ENCODE measurements around the gene ADD3.

The ADD3 gene

DNA sequence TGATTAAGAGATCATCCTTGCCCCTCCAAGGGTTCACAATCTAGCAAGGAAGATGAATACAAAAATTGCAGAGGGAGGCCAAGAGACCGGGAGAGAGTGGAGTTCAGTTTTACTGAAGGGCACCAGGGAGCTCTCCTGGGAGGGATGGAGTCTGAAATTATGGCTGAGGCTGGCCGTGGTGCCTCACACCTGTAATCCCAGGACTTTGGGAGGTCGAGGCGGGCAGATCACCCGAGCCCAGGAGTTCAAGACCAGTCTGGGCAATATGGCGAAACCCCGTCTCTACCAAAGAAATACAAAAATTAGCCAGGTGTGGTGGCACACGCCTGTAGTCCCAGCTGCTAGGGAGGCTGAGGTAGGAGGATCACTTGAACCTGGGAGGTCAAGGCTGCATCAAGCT lies 148.3 kb downstream of the ADD3 start:
- H3K4me3 ChIP-seq (ENCODE audit: extremely low read depth, insufficient read depth, low read length, poor library complexity, severe bottlenecking): no peak overlapping the region
- H3K36me3 ChIP-seq (ENCODE audit: control insufficient read depth, insufficient read depth, low read length): no peaks in the 10 kb centered on the region
- H3K4me1 ChIP-seq (ENCODE audit: control insufficient read depth, insufficient read depth, low read length, poor library complexity, severe bottlenecking): no peaks in the 10 kb centered on the region
- WGBS, 2 experiments (ENCODE audit: insufficient coverage in 2 of 2): 97 to 100% methylated on average over 3 to 5 of the region's 8 CpGs
- no peak overlapping the region for H3K27ac ChIP-seq (ENCODE audit: low read depth, low read length, severe bottlenecking)
- H3K9me3 ChIP-seq (ENCODE audit: control insufficient read depth, low read length): no peaks in the 10 kb centered on the region

GRCh38 chr10:110158051-110159005 lies 150.5 kb downstream of the ADD3 start:
- 82 to 87% methylated on average over 6 to 10 of the region's 11 CpGs for WGBS, 2 experiments (ENCODE audit: insufficient coverage in 2 of 2)
- H3K9me3 ChIP-seq (ENCODE audit: control insufficient read depth, low read length): no peaks in the 10 kb centered on the region
- H3K4me1 ChIP-seq (ENCODE audit: control insufficient read depth, insufficient read depth, low read length, poor library complexity, severe bottlenecking): no peaks in the 10 kb centered on the region

GRCh38 chr10:110160081-110160480 lies 152.3 kb downstream of the ADD3 start:
- Histone ChIP-seq H3K9me3 (ENCODE audit: control insufficient read depth, low read length) (no peaks in the 10 kb centered on the region), H3K4me1 (ENCODE audit: control insufficient read depth, insufficient read depth, low read length, poor library complexity, severe bottlenecking) (no peaks in the 10 kb centered on the region), H3K4me3 (ENCODE audit: extremely low read depth, insufficient read depth, low read length, poor library complexity, severe bottlenecking) (no peak overlapping the region), H3K36me3 (ENCODE audit: control insufficient read depth, insufficient read depth, low read length) (no peaks in the 10 kb centered on the region), H3K27ac (ENCODE audit: low read depth, low read length, severe bottlenecking) (no peak overlapping the region)
- 90% methylated on average over 2 of the region's 4 CpGs; no CpG with 5 or more reads in 1 of the 2 experiments for WGBS, 2 experiments (ENCODE audit: insufficient coverage in 2 of 2)

More at GRCh38 chr10:110158051-110159005, 150.5 kb downstream of the ADD3 start:
- H3K4me3 ChIP-seq (ENCODE audit: extremely low read depth, insufficient read depth, low read length, poor library complexity, severe bottlenecking): no peak overlapping the region
- no peak overlapping the region for H3K27ac ChIP-seq (ENCODE audit: low read depth, low read length, severe bottlenecking)
- no peaks in the 10 kb centered on the region for H3K36me3 ChIP-seq (ENCODE audit: control insufficient read depth, insufficient read depth, low read length)

GRCh38 chr10:110160522-110160921 lies 152.7 kb downstream of the ADD3 start:
- Histone ChIP-seq H3K9me3 (ENCODE audit: control insufficient read depth, low read length) (no peaks in the 10 kb centered on the region), H3K36me3 (ENCODE audit: control insufficient read depth, insufficient read depth, low read length) (no peaks in the 10 kb centered on the region), H3K27ac (ENCODE audit: low read depth, low read length, severe bottlenecking) (no peak overlapping the region), H3K4me1 (ENCODE audit: control insufficient read depth, insufficient read depth, low read length, poor library complexity, severe bottlenecking) (no peaks in the 10 kb centered on the region), H3K4me3 (ENCODE audit: extremely low read depth, insufficient read depth, low read length, poor library complexity, severe bottlenecking) (no peak overlapping the region)

DNA sequence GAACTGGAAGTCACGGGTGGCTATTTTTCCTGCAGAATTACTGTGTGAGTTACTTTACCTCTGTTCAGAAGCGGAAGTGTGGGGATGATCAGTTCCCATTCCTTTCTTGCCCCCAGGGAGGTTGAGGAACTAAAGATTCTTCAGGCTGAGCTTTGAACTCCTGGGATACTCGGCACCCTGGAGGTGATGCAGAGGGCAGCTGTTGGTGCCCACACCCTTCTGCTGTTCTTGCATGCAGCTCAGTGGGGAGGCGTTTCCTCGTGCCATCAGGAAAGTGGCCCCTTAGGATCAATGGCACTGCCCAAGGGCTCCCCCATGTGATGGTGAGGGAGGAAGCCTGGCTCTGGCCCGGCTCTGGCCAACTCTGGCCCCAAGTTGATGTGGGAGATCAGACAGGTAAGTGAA lies 155.0 kb downstream of the ADD3 start:
- H3K4me3 ChIP-seq (ENCODE audit: extremely low read depth, insufficient read depth, low read length, poor library complexity, severe bottlenecking): no peak overlapping the region
- peaks cover 2% of the 10 kb centered on the region for H3K4me1 ChIP-seq (ENCODE audit: control insufficient read depth, insufficient read depth, low read length, poor library complexity, severe bottlenecking)
- no peaks in the 10 kb centered on the region for H3K9me3 ChIP-seq (ENCODE audit: control insufficient read depth, low read length)
- WGBS, 2 experiments (ENCODE audit: insufficient coverage in 2 of 2): 53 to 76% methylated on average over 3 to 4 of the region's 6 CpGs
- no peaks in the 10 kb centered on the region for H3K36me3 ChIP-seq (ENCODE audit: control insufficient read depth, insufficient read depth, low read length)
- H3K27ac ChIP-seq (ENCODE audit: low read depth, low read length, severe bottlenecking): no peak overlapping the region

DNA sequence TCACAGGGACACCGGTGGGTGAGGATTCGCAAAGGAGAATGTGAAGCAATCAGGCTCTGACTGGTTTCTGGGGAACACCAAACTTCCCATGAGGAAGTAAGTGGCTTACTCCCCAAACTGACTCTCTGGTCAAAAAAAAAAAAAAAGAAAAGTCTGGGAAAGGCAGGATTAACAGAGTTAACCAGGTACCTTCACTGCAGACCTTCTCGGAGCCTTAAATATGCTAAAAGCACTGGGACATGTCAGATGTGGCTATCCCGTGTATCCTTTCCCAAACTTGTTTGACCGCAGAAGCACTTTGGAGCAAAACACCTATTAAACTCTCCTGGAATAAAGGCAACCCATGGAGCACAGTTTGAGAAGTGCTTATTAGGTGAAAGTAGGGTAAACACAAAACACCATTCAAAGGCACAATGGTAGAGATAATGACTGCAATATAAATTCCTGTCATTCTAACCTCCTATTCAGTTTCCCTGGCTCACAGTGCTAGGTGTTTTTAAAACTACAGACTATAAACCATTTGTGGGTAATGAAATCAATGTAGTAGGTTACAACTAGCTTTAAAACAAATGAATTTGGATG lies 155.5 kb downstream of the ADD3 start:
- H3K36me3 ChIP-seq (ENCODE audit: control insufficient read depth, insufficient read depth, low read length): no peaks in the 10 kb centered on the region
- no peak overlapping the region for H3K27ac ChIP-seq (ENCODE audit: low read depth, low read length, severe bottlenecking)
- 33% methylated on average over 1 to 4 of the region's 5 CpGs for WGBS, 2 experiments (ENCODE audit: insufficient coverage in 2 of 2)
- peaks cover 8% of the 10 kb centered on the region for H3K4me1 ChIP-seq (ENCODE audit: control insufficient read depth, insufficient read depth, low read length, poor library complexity, severe bottlenecking)
- H3K4me3 ChIP-seq (ENCODE audit: extremely low read depth, insufficient read depth, low read length, poor library complexity, severe bottlenecking): no peak overlapping the region
- H3K9me3 ChIP-seq (ENCODE audit: control insufficient read depth, low read length): no peaks in the 10 kb centered on the region

- no peak overlapping the region for H3K4me3 ChIP-seq (ENCODE audit: extremely low read depth, insufficient read depth, low read length, poor library complexity, severe bottlenecking)
Observed at GRCh38 chr10:110163841-110164240, 156.1 kb downstream of the ADD3 start.

DNA sequence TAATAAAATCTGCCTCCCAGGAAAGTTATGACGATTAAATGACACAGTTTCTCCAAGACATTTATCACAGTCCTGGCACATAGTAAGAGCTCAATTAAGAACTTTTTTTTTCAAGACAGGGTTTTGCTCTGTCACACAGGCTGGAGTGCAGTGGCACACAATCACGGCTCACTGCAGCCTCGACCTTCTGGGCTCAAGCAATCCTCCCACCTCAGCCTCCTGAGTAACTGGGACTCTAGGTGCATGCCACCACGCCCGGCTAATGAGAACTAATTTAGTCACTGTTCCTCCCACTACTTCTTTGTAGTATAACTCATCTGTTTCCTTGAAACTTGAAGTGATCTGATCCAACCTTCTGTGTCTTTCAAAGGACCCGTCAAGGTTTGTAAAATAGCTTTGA lies 157.5 kb downstream of the ADD3 start:
- Histone ChIP-seq H3K36me3 (ENCODE audit: control insufficient read depth, insufficient read depth, low read length) (no peaks in the 10 kb centered on the region), H3K4me3 (ENCODE audit: extremely low read depth, insufficient read depth, low read length, poor library complexity, severe bottlenecking) (no peak overlapping the region), H3K4me1 (ENCODE audit: control insufficient read depth, insufficient read depth, low read length, poor library complexity, severe bottlenecking) (peaks cover 17% of the 10 kb centered on the region), H3K27ac (ENCODE audit: low read depth, low read length, severe bottlenecking) (no peak overlapping the region), H3K9me3 (ENCODE audit: control insufficient read depth, low read length) (no peaks in the 10 kb centered on the region)
- WGBS, 2 experiments (ENCODE audit: insufficient coverage in 2 of 2): 80 to 91% methylated on average over 3 to 6 of the region's 6 CpGs

More at GRCh38 chr10:110163841-110164240, 156.1 kb downstream of the ADD3 start:
- H3K27ac ChIP-seq (ENCODE audit: low read depth, low read length, severe bottlenecking): no peak overlapping the region
- H3K9me3 ChIP-seq (ENCODE audit: control insufficient read depth, low read length): no peaks in the 10 kb centered on the region
- 56 to 73% methylated on average over 2 to 4 of the region's 4 CpGs for WGBS, 2 experiments (ENCODE audit: insufficient coverage in 2 of 2)
- H3K4me1 ChIP-seq (ENCODE audit: control insufficient read depth, insufficient read depth, low read length, poor library complexity, severe bottlenecking): peaks cover 13% of the 10 kb centered on the region
- H3K36me3 ChIP-seq (ENCODE audit: control insufficient read depth, insufficient read depth, low read length): no peaks in the 10 kb centered on the region

DNA sequence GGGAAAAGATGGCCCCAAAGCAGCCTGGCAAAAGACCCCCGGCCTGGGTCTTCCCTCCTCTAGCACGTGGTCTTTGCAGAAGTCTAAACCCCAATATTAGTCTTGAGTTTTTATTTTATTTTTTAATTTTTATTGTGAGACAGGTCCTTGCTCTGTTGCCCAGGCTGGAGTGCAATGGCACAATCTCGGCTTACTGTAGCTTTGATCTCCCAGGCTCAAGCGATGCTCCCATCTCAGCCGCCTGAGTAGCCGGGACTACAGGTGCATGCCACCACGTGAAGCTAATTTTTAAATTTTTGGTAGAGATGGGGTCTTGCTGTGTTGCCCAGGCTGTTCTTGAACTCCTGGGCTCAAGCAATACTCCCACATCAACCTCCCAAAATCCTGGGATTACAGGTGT lies 159.4 kb downstream of the ADD3 start:
- H3K4me3 ChIP-seq (ENCODE audit: extremely low read depth, insufficient read depth, low read length, poor library complexity, severe bottlenecking): no peak overlapping the region

DNA sequence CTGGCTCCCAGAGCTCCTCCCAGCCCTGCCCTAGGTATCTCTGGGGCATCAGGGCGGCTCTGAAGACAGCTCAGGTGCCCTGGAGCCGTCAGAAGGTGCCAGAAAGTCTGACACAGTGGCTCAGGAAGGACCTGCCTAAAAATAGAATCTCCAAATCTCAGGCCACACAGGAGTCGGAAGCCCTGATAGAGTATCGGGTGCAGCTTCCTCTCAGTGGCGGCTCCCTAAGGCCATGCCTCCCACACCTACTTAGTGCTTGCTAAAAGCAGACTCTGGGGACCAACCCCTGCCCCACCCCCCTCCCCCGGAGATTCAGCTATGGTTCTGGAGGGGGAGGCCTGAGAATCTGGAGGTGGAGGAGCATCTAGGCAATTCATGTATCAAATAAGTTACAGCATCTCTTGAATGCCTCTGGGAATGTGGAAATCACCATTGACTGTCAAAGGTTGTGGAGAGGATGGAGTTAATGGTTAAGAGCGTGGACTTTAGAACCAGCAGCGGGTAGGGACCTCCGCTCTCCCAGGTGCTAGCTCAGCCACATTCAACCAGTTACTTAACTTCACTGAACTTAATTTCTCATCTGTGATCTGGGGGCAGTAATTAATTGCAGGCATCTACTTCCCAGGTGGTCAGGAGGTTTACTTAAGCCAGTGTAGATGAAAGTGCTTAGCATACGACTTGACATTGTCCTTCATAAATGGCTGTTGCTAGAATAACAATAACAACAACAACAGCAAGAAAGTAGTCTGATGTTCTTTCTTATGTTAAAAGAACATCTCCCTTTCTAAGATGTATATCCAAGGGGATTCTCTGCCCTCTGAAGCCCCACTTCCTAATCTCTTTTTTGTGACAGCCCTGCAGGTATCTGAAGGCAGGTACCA lies 161.1 kb downstream of the ADD3 start:
- Histone ChIP-seq H3K4me3 (ENCODE audit: extremely low read depth, insufficient read depth, low read length, poor library complexity, severe bottlenecking) (no peak overlapping the region), H3K9me3 (ENCODE audit: control insufficient read depth, low read length) (no peaks in the 10 kb centered on the region), H3K4me1 (ENCODE audit: control insufficient read depth, insufficient read depth, low read length, poor library complexity, severe bottlenecking) (peaks cover 21% of the 10 kb centered on the region), H3K27ac (ENCODE audit: low read depth, low read length, severe bottlenecking) (no peak overlapping the region), H3K36me3 (ENCODE audit: control insufficient read depth, insufficient read depth, low read length) (no peaks in the 10 kb centered on the region)
- WGBS, 2 experiments (ENCODE audit: insufficient coverage in 2 of 2): 7 to 10% methylated on average over 3 to 4 of the region's 10 CpGs

More for the DNA sequence above, 159.4 kb downstream of the ADD3 start:
- WGBS, 2 experiments (ENCODE audit: insufficient coverage in 2 of 2): 88 to 90% methylated on average over 2 to 3 of the region's 7 CpGs
- H3K9me3 ChIP-seq (ENCODE audit: control insufficient read depth, low read length): no peaks in the 10 kb centered on the region
- H3K36me3 ChIP-seq (ENCODE audit: control insufficient read depth, insufficient read depth, low read length): no peaks in the 10 kb centered on the region
- H3K4me1 ChIP-seq (ENCODE audit: control insufficient read depth, insufficient read depth, low read length, poor library complexity, severe bottlenecking): peaks cover 21% of the 10 kb centered on the region
- H3K27ac ChIP-seq (ENCODE audit: low read depth, low read length, severe bottlenecking): no peak overlapping the region

Data from mesodermal cell (in vitro differentiated cells).